ENCODE data around the gene ICA1L.

DNA sequence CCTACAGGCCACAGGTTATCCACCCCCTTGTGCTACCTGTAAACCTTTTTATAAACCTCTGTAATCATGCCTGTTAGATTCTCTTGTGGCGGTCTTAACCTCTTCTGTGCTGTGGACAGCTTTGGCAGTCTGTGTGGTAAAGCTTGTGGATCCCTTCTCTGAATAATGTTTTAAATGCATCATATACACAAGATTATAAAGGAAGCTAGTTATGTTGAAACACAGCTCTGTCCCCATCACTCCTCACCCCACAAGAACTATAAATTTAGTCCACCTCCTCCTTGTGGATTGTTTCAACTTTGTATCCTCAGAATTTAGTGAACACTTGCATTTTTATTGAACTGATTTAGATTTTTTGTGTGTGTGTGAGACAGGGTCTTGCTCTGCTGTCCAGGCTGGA, 107.7 kb downstream of the ICA1L start:
- TF ChIP-seq POLR2A (IDR thresholded peaks at IDR 0.05; ENCODE audit: extremely low read depth, insufficient read length), result no peak
- no peak for TF ChIP-seq MYC (IDR thresholded peaks at IDR 0.05; ENCODE audit: low read depth, low read length)
